Heart right ventricle (tissue), 16 donors: Measurements from ENCODE around the gene UBE2S. TPM values are rescaled to one million over a fixed set of nuclear protein-coding genes. Genes with fewer than 3 reads are reported as not detected.
A peak's percentile ranks its signal among the peaks of the same experiment; 100 is the strongest.

Source experiments
- ATAC-seq, 8 donors: fragments of 200-7000 bp; cut with Tn5 transposase; one replicate each; pipeline ENCODE4 v1.9.1; 2020; ENCODE audit warnings: mild to moderate bottlenecking in 8 of 8, moderate library complexity in 8 of 8, moderate number of reproducible peaks in 1 of 8
- DNase-seq, 2 donors: peaks; one replicate each; pipeline ENCODE4 v3.0.0-alpha.2; 2020
- H3K27ac ChIP-seq, 10 donors: fragments of 200-600 bp; sonication (generic) in 2 of 10; one replicate each; pipeline versions ENCODE4 v1.5.0 to v1.8.0; 2020 to 2022; ENCODE audit warnings: mild to moderate bottlenecking in 3 of 10
- H3K27me3 ChIP-seq, 7 donors: fragments of 200-600 bp; one replicate each; pipeline ENCODE4 v1.8.0; 2021 to 2022; ENCODE audit warnings: mild to moderate bottlenecking in 2 of 7
- H3K36me3 ChIP-seq, 9 donors: fragments of 200-600 bp; sonication (generic) in 1 of 9; one replicate each; pipeline versions ENCODE4 v1.5.0 to v1.8.0; 2020 to 2022; ENCODE audit warnings: mild to moderate bottlenecking in 2 of 9
- H3K4me1 ChIP-seq, 9 donors: fragments of 200-600 bp; sonication (generic) in 1 of 9; one replicate each; pipeline versions ENCODE4 v1.5.0 to v1.8.0; 2020 to 2022; ENCODE audit warnings: mild to moderate bottlenecking in 4 of 9
- H3K4me3 ChIP-seq, 10 donors: fragments of 200-600 bp; sonication (generic) in 2 of 10; one replicate each; pipeline versions ENCODE4 v1.5.0 to v1.8.0; 2020 to 2022; ENCODE audit warnings: mild to moderate bottlenecking in 7 of 10, moderate library complexity in 2 of 10
- H3K9me3 ChIP-seq, 11 donors: fragments of 200-600 bp in 10 of 11; sonication (generic) in 2 of 11; one replicate each; pipeline versions ENCODE4 v1.5.0 to v1.8.0; 2013 to 2022; ENCODE audit warnings: mild to moderate bottlenecking in 2 of 11, control low read depth in 1 of 11, moderate library complexity in 1 of 11
- CTCF ChIP-seq, 9 donors: fragments of 200-600 bp; sonication (generic) in 2 of 9; IDR thresholded peaks; one replicate each; pipeline versions ENCODE4 v1.5.0 to v1.8.0; 2021 to 2022; ENCODE audit warnings: antibody characterized with exemption in 9 of 9, mild to moderate bottlenecking in 5 of 9, moderate library complexity in 1 of 9
- WGBS, 2 donors: extraction: QIAGEN DNeasy Blood & Tissue Kit; methylation state at CpG; one replicate each; pipeline ENCODE4 v1.1.7; 2013; ENCODE audit warnings: inconsistent platforms in 1 of 2; 5-methylcytosine and 5-hydroxymethylcytosine counted together
- intact Hi-C, 10 donors: fragments of 100-400 bp; cut with DNase I; formaldehyde crosslinking; loops; one replicate each; pipeline versions ENCODE4 v1.11.1 to v1.14.2; 2022
- polyA plus RNA-seq, 2 donors: library from polyadenylated mRNA; stranded (reverse); fragments of 200-250 nt; gene quantifications; one replicate each; pipeline ENCODE4 v1.2.3, GENCODE V29; 2013
- total RNA-seq, 10 donors: library from RNA; stranded (reverse); fragmentation: NEBNext Ultra II Directional in 3 of 10; extraction: Animal tissue kit (Norgen Biotek cat#: 25700) in 3 of 10; gene quantifications; one replicate each; pipeline versions ENCODE4 v1.2.1 to v1.2.4, GENCODE V29; 2021 to 2023
- donor health status: Arrhythmogenic right ventricular cardiomyopathy.
- donor health status: ischemic (EF 13 %, LVEDD 7.1; RV severe dilation, severe dysfunction).
- donor health status: healthy with polysubstance abuse.
- donor health status: DM: no; HTN: yes; CAD: no.
- donor health status: DM: no; HTN: no; CAD: no.
- donor health status: ischemic (EF 25% LVEDD 6.9; RV normal size, moderate dysfunction).
- donor health status: ischemic (EF 25% LVEDD 5.7; RV mildly dilated, moderate dysfunction).
- donor health status: healthy.
- donor health status: DM: yes; HTN: yes; CAD: no.
- donor health status: Ischemic cardiomyopathy.
- donor health status: ischemic (EF 35%, LVEDD 5.7; RV mildly dilated, moderate dysfunction).
- donor health status: nonischemic (EF 11% LVEDD 7.7; RV severe dilation, severe dysfunction).
- donor health status: DM: yes; HTN: yes; CAD: no.
- donor health status: PGD.
- donor health status: ischemic (EF 29% LVEDD 5.4; RV normal size, mild dysfunction).
- donor health status: nonischemic (EF 23%, LVEDD 6.1; RV moderate dilation, normal function).

The UBE2S gene
- total and polyA plus RNA-seq, 12 donors, result 8.0 to 42.1 (median 28.9) TPM

- WGBS, 2 donors, result 9% methylated on average over 39 to 54 of the region's 54 CpGs
- Histone ChIP-seq H3K27ac (no peak overlapping the region), H3K27me3 (peaks cover 22 to 75% (median 67%) of the 10 kb centered on the region in 7 donors), H3K9me3 (no peaks in the 10 kb centered on the region), H3K4me1 (peaks cover 3 to 18% (median 10%) of the 10 kb centered on the region in 9 donors), H3K4me3 (peak overlapping the region in 4 of 10 donors; percentile 20 to 30 (median 26)), H3K36me3 (no peaks in the 10 kb centered on the region)
- intact Hi-C loops, result no loop called here
- TF ChIP-seq CTCF (IDR thresholded peaks at IDR 0.05), result no peak
- ATAC-seq (peak in 7 of 8 donors; percentile 46 to 78 (median 57)), DNase-seq (no peak)
Observed at GRCh38 chr19:55368701-55369563, 38.7 kb downstream of the UBE2S start.

- Histone ChIP-seq H3K4me3 (no peak overlapping the region), H3K36me3 (no peaks in the 10 kb centered on the region), H3K4me1 (peaks cover 3 to 17% (median 8%) of the 10 kb centered on the region in 9 donors), H3K27ac (no peak overlapping the region), H3K27me3 (peaks cover 22 to 70% (median 62%) of the 10 kb centered on the region in 7 donors), H3K9me3 (no peaks in the 10 kb centered on the region)
- DNase-seq (no peak), ATAC-seq (no peak)
- WGBS, 2 donors, result 81 to 88% methylated on average over 16 of the region's 16 CpGs
- no peak for TF ChIP-seq CTCF (IDR thresholded peaks at IDR 0.05)
- intact Hi-C loops, result no loop called here
Observed at GRCh38 chr19:55368106-55368505, 39.5 kb downstream of the UBE2S start.

- no peaks in the 10 kb centered on the region for H3K9me3 ChIP-seq
- H3K36me3 ChIP-seq, result no peaks in the 10 kb centered on the region
- 79 to 81% methylated on average over 3 of the region's 3 CpGs for WGBS, 2 donors
- TF ChIP-seq CTCF (IDR thresholded peaks at IDR 0.05), result no peak
- no peak overlapping the region for H3K27ac ChIP-seq
- ATAC-seq (no peak), DNase-seq (no peak)
- H3K27me3 ChIP-seq, result peaks cover 22 to 65% (median 50%) of the 10 kb centered on the region in 7 donors
- intact Hi-C loops, result no loop called here
- H3K4me3 ChIP-seq, result no peak overlapping the region
- peaks cover 3 to 17% (median 8%) of the 10 kb centered on the region in 9 donors for H3K4me1 ChIP-seq
Observed at GRCh38 chr19:55366790-55367189, 40.8 kb downstream of the UBE2S start.

GRCh38 chr19:55365964-55366363 is 41.6 kb downstream of the UBE2S start:
- Histone ChIP-seq H3K27me3 (peaks cover 22 to 61% (median 42%) of the 10 kb centered on the region in 7 donors), H3K9me3 (no peaks in the 10 kb centered on the region), H3K4me3 (no peak overlapping the region), H3K36me3 (no peaks in the 10 kb centered on the region), H3K4me1 (peaks cover 3 to 17% (median 8%) of the 10 kb centered on the region in 9 donors), H3K27ac (no peak overlapping the region)
- intact Hi-C loops, result no loop called here
- TF ChIP-seq CTCF (IDR thresholded peaks at IDR 0.05), result no peak
- DNase-seq (no peak), ATAC-seq (no peak)
- WGBS, 2 donors, result 71 to 73% methylated on average over 19 of the region's 19 CpGs
